DND-41 (cell line): Measurements from ENCODE around the gene FDX1.

Experiments used
- ATAC-seq: fragments of 200-7000 bp; cut with Tn5 transposase; 3 replicates; pipeline ENCODE4 v1.9.1; 2021; ENCODE audit warnings: low read depth; ENCODE audit not compliant: insufficient read depth
- DNase-seq: peaks from one replicate; pipeline ENCODE4 v3.0.0-alpha.2; 2020
- H2AFZ ChIP-seq: 2 replicates; pipeline ENCODE4 v1.6.0; 2012; ENCODE audit warnings: low read depth, low read length
- H3K27ac ChIP-seq: 2 replicates; pipeline ENCODE4 v1.5.1; 2012; ENCODE audit warnings: low read length, inconsistent platforms
- H3K27me3 ChIP-seq: fragments of 200-600 bp; sonication (generic); 2 replicates; pipeline ENCODE4 v1.6.0; 2012; ENCODE audit warnings: low read length, mild to moderate bottlenecking, inconsistent platforms; ENCODE audit not compliant: insufficient read depth, poor library complexity
- H3K36me3 ChIP-seq: 2 replicates; pipeline ENCODE4 v1.5.1; 2012; ENCODE audit warnings: low read length, inconsistent platforms; ENCODE audit not compliant: insufficient read depth
- H3K4me1 ChIP-seq: 2 replicates; pipeline ENCODE4 v1.5.1; 2012; ENCODE audit warnings: mild to moderate bottlenecking, low read length; ENCODE audit not compliant: insufficient read depth
- H3K4me2 ChIP-seq: 2 replicates; pipeline ENCODE4 v1.6.0; 2012; ENCODE audit warnings: mild to moderate bottlenecking, moderate library complexity, low read length, inconsistent platforms; ENCODE audit not compliant: insufficient read depth
- H3K4me3 ChIP-seq, 2 experiments: fragments of 200-600 bp in 1 of 2; shearing (Covaris generic) in 1 of 2; 2 replicates each; pipeline ENCODE4 v1.5.1; 2012 to 2016; ENCODE audit warnings: inconsistent platforms in 2 of 2, low read length in 2 of 2, mild to moderate bottlenecking in 2 of 2, low read depth in 1 of 2, moderate library complexity in 1 of 2
- H3K79me2 ChIP-seq: 2 replicates; pipeline ENCODE4 v1.6.0; 2012; ENCODE audit warnings: low read length, inconsistent platforms; ENCODE audit not compliant: insufficient read depth
- H3K9ac ChIP-seq: 2 replicates; pipeline ENCODE4 v1.6.0; 2012; ENCODE audit warnings: low read depth, mild to moderate bottlenecking, inconsistent platforms, low read length, moderate library complexity
- H3K9me3 ChIP-seq: 2 replicates; pipeline ENCODE4 v1.5.1; 2012; ENCODE audit warnings: low read length, moderate library complexity, mild to moderate bottlenecking, inconsistent platforms; ENCODE audit not compliant: insufficient read depth, severe bottlenecking
- H4K20me1 ChIP-seq: 2 replicates; pipeline ENCODE4 v1.6.0; 2012; ENCODE audit warnings: low read length; ENCODE audit not compliant: insufficient read depth
- CTCF ChIP-seq: IDR thresholded peaks from 2 replicates; pipeline ENCODE4 v1.5.1; 2012; ENCODE audit warnings: borderline replicate concordance, low read length, moderate library complexity, mild to moderate bottlenecking; ENCODE audit not compliant: poor library complexity, severe bottlenecking; ENCODE audit errors: extremely low read depth
- EZH2 ChIP-seq: IDR thresholded peaks from 3 replicates; pipeline ENCODE4 v1.6.1; 2012; ENCODE audit warnings: borderline replicate concordance, low read depth, mild to moderate bottlenecking, moderate library complexity, low read length, inconsistent platforms; ENCODE audit not compliant: severe bottlenecking

FDX1 gene

GRCh38 chr11:110422306-110422905 is 7.3 kb upstream of the FDX1 start:
- Histone ChIP-seq H3K79me2 (no peaks in the 10 kb centered on the region), H3K4me3 (no peak overlapping the region), H3K9ac (no peak overlapping the region), H4K20me1 (no peaks in the 10 kb centered on the region), H3K9me3 (no peaks in the 10 kb centered on the region), H3K4me1 (no peaks in the 10 kb centered on the region), H3K27me3 (no peaks in the 10 kb centered on the region), H3K36me3 (no peaks in the 10 kb centered on the region), H3K4me2 (no peak overlapping the region), H2AFZ (no peak overlapping the region), H3K27ac (no peak overlapping the region)
- ATAC-seq (no peak), DNase-seq (no peak)
- TF ChIP-seq CTCF (no peak), EZH2 (no peak)

- Histone ChIP-seq H3K4me3 (no peak overlapping the region), H3K36me3 (no peaks in the 10 kb centered on the region), H3K4me2 (no peak overlapping the region), H4K20me1 (no peaks in the 10 kb centered on the region), H3K9me3 (no peaks in the 10 kb centered on the region), H3K9ac (no peak overlapping the region), H3K4me1 (peaks cover 9% of the 10 kb centered on the region), H2AFZ (no peak overlapping the region), H3K79me2 (no peaks in the 10 kb centered on the region), H3K27me3 (no peaks in the 10 kb centered on the region), H3K27ac (no peak overlapping the region)
- DNase-seq, result no peak
- ATAC-seq, result no peak
- no peak for TF ChIP-seq CTCF
- TF ChIP-seq EZH2, result no peak
Measured at GRCh38 chr11:110424775-110425444, 4.8 kb upstream of the FDX1 start.

GRCh38 chr11:110425751-110426545 is 3.8 kb upstream of the FDX1 start:
- no peak overlapping the region for H3K27ac ChIP-seq
- no peaks in the 10 kb centered on the region for H3K9me3 ChIP-seq
- H3K4me2 ChIP-seq, result no peak overlapping the region
- H2AFZ ChIP-seq, result no peak overlapping the region
- H3K9ac ChIP-seq, result no peak overlapping the region
- DNase-seq (no peak), ATAC-seq (no peak)
- H3K4me3 ChIP-seq, result no peak overlapping the region
- H3K4me1 ChIP-seq, result peaks cover 11% of the 10 kb centered on the region
- peaks cover 8% of the 10 kb centered on the region for H3K79me2 ChIP-seq
- H4K20me1 ChIP-seq, result no peaks in the 10 kb centered on the region
- H3K36me3 ChIP-seq, result no peaks in the 10 kb centered on the region; the same call in 1 of the 2 replicates
- TF ChIP-seq EZH2 (no peak), CTCF (no peak)
- H3K27me3 ChIP-seq, result no peaks in the 10 kb centered on the region
